ENCODE measurements around the gene ODC1. TPM values are rescaled to one million over a fixed set of nuclear protein-coding genes. Genes with fewer than 3 reads are reported as not detected.

Gene ODC1
- total RNA-seq, 1 experiment from 2014 or later: 231 TPM

GRCh38 chr2:10438688-10439087, 9.4 kb downstream of the ODC1 start (continued):
- no peak for TF ChIP-seq REST (IDR thresholded peaks at IDR 0.05; ENCODE audit: low read depth)

GRCh38 chr2:10437806-10438205, 10.3 kb downstream of the ODC1 start:
- H3K4me3 ChIP-seq (replicated peaks in 1 of 2; ENCODE audit: low read depth in 1 of 2, low read length in 2 of 2): no peak overlapping the region
- DNase-seq (ENCODE audit: low read depth, low spot score) (no peak), ATAC-seq (no peak)
- H3K9me2 ChIP-seq (ENCODE audit: insufficient read depth): no peaks in the 10 kb centered on the region
- peaks cover 7% of the 10 kb centered on the region; the same call in 1 of the 2 replicates for H3K79me2 ChIP-seq (ENCODE audit: insufficient read depth, low read length)
- no peak overlapping the region for H2AFZ ChIP-seq (ENCODE audit: low read depth, low read length, poor library complexity, severe bottlenecking)
- RAD21 ChIA-PET (ENCODE audit: low non-redundant PET in 1 of 2, low total read pairs in 2 of 2, uncharacterized antibody in 2 of 2, unreplicated experiment in 2 of 2): no interaction called here
- TF ChIP-seq EGR1 (IDR thresholded peaks at IDR 0.05; ENCODE audit: low read depth): no peak
- TF ChIP-seq POLR2AphosphoS5 (IDR thresholded peaks at IDR 0.05; ENCODE audit: low read depth, low read length): no peak
- no peak for TF ChIP-seq YY1 (IDR thresholded peaks at IDR 0.05; ENCODE audit: extremely low read depth, insufficient replicate concordance, low read depth, low read length)
- no peak overlapping the region for H3K4me2 ChIP-seq (ENCODE audit: low read length)
- CTCF ChIA-PET: interaction anchor here (0.7 kb wide), 1 partner anchor 313 kb away, joined by 3 read pairs; no protein-coding TSS in a partner anchor
- POLR2A ChIA-PET: interaction anchor here (1.3 kb wide), 1 partner anchor 11 kb away, joined by 5 read pairs; the partner anchor contains the start of gene ODC1
- H3K9me3 ChIP-seq (ENCODE audit: control insufficient read depth in 1 of 2, insufficient read depth in 1 of 2, low read depth in 1 of 2, low read length in 2 of 2): no peaks in the 10 kb centered on the region
- no peaks in the 10 kb centered on the region for H3K27me3 ChIP-seq (ENCODE audit: insufficient read depth, low read length)
- H3K4me1 ChIP-seq (ENCODE audit: control insufficient read depth in 1 of 2, insufficient read depth in 2 of 2, low read length in 2 of 2): peaks cover 4 to 20% of the 10 kb centered on the region in 2 experiments; a peak in 3 of 4 replicates
- H3K27ac ChIP-seq (ENCODE audit: low read depth, low read length): no peak overlapping the region
- BruUV-seq (replicated peaks): no TSS peak
- no peaks in the 10 kb centered on the region for H4K20me1 ChIP-seq (ENCODE audit: insufficient read depth)
- intact Hi-C loops (cut with micrococcal nuclease): loop anchor here (5.0 to 10.0 kb wide), 3 partner anchors 296 to 663 kb away; no protein-coding TSS in a partner anchor
- H3K9ac ChIP-seq (ENCODE audit: low read length): no peak overlapping the region
- peaks cover 23 to 33% of the 10 kb centered on the region in 2 experiments for H3K36me3 ChIP-seq (ENCODE audit: control insufficient read depth in 1 of 2, insufficient read depth in 2 of 2, low read length in 2 of 2)
